Natural killer cell (primary cell): Measurements from ENCODE around the gene LACC1. TPM values are rescaled to one million over a fixed set of nuclear protein-coding genes. Genes with fewer than 3 reads are reported as not detected.

Experiments
- ATAC-seq, 3 donors: fragments of 150-1000 bp in 2 of 3; fragments of 200-7000 bp in 1 of 3; cut with Tn5 transposase; 1 replicate in 1 of 3; 2 replicates in 2 of 3; pipeline ENCODE4 v1.10.0; 2021; ENCODE audit warnings: mild to moderate bottlenecking in 2 of 3, moderate library complexity in 2 of 3
- DNase-seq, 2 donors: peaks; one replicate each; pipeline versions ENCODE4 v3.0.0 to v3.0.0-alpha.2; 2013 to 2021; ENCODE audit warnings: mixed read lengths in 1 of 2
- H3K27ac ChIP-seq: one replicate; pipeline ENCODE4 v1.5.1; 2013; ENCODE audit warnings: mild to moderate bottlenecking, low read length
- H3K27me3 ChIP-seq: one replicate; pipeline ENCODE4 v1.6.1; 2013; ENCODE audit warnings: low read length; ENCODE audit not compliant: control insufficient read depth, insufficient read depth
- H3K36me3 ChIP-seq: one replicate; pipeline ENCODE4 v1.6.1; 2013; ENCODE audit warnings: low read length; ENCODE audit not compliant: control insufficient read depth, insufficient read depth
- H3K4me1 ChIP-seq: one replicate; pipeline ENCODE4 v1.6.1; 2013; ENCODE audit warnings: low read length; ENCODE audit not compliant: control insufficient read depth, insufficient read depth
- H3K4me3 ChIP-seq: one replicate; pipeline ENCODE4 v1.5.1; 2013; ENCODE audit warnings: low read length
- H3K9me3 ChIP-seq: one replicate; pipeline ENCODE4 v1.6.1; 2013; ENCODE audit warnings: low read length; ENCODE audit not compliant: control insufficient read depth, insufficient read depth
- H3K27ac Mint-ChIP-seq, 2 donors: one replicate each; pipeline ENCODE4 v1.8.0; 2022; ENCODE audit warnings: mild to moderate bottlenecking in 2 of 2, mixed read lengths in 2 of 2, moderate library complexity in 1 of 2
- H3K27me3 Mint-ChIP-seq, 2 donors: one replicate each; pipeline ENCODE4 v1.8.0; 2022; ENCODE audit warnings: low read depth in 2 of 2, mixed read lengths in 2 of 2
- H3K36me3 Mint-ChIP-seq: one replicate; pipeline ENCODE4 v1.8.0; 2022; ENCODE audit warnings: mixed read lengths
- H3K4me1 Mint-ChIP-seq, 2 donors: one replicate each; pipeline ENCODE4 v1.8.0; 2022; ENCODE audit warnings: mixed read lengths in 2 of 2
- H3K4me3 Mint-ChIP-seq: one replicate; pipeline ENCODE4 v1.8.0; 2022; ENCODE audit warnings: mild to moderate bottlenecking, moderate library complexity, mixed read lengths
- H3K9me3 Mint-ChIP-seq, 2 donors: one replicate each; pipeline ENCODE4 v1.8.0; 2022; ENCODE audit warnings: mixed read lengths in 2 of 2
- CTCF ChIP-seq: fragments of 200-600 bp; IDR thresholded peaks from one replicate; pipeline ENCODE4 v1.8.0; 2022; ENCODE audit warnings: antibody characterized with exemption
- WGBS: methylation state at CpG from one replicate; pipeline ENCODE4 v1.1.7; 2013; ENCODE audit warnings: missing lambda C conversion rate; ENCODE audit not compliant: insufficient coverage; 5-methylcytosine and 5-hydroxymethylcytosine counted together
- intact Hi-C: fragments of 100-400 bp; cut with micrococcal nuclease; formaldehyde crosslinking; loops from one replicate; pipeline ENCODE4 v1.14.2; 2022
- total RNA-seq, 4 donors: library from RNA; stranded (reverse); fragments of 120-200 nt in 1 of 4; gene quantifications; one replicate each; pipeline versions ENCODE4 v1.2.3 to v1.2.4, GENCODE V29; 2013 to 2022

LACC1 gene
- total RNA-seq, 3 donors from 2014 or later (not counting 1 experiment from before 2014, with no cell fraction given): 1.1 to 4.3 (median 2.8) TPM

DNA sequence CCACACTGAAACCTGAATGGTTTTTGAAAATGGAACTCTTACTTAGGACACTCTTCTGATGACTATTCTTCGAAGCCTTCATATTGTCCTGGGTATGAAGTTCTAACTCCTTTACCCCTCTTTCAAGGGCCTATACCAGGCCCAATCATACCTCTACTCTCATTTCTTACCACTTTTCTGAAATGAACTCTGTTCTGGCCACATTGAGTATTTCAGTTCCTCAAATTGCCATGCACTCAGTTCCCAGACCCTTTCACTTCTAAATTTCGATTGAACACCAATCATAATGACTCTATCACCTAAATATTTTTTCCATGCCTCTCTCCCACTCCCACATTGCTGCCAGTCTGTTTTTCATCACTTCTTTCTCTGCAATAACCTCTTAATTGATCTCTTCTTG is 53.7 kb downstream of the LACC1 start:
- TF ChIP-seq CTCF: no peak
- intact Hi-C loops: no loop called here
- 60% methylated on average over 2 of the region's 2 CpGs for WGBS

DNA sequence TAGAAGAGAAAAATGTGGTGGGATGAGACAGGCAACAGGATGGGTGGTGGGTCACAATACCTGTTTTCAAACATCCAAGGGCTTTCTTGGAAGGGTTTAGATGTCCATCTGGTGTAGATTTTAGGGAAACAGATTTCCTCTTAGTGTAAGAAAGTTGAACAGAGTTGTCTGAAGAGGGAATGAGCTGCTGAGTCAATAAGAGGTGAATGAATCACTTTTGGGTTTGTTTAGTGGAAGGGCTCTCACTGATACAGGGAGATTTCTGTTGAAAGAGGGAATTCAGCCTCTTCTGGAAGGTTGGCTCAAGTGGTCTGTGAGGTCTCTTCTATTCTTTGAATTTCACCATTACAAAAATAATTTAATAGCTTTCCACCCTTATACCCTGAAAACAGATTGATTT is 54.6 kb downstream of the LACC1 start:
- ATAC-seq: no peak
- H3K27me3 Mint-ChIP-seq: peaks cover 17 to 19% of the 10 kb centered on the region in 2 donors
- DNase-seq: no peak
- intact Hi-C loops: no loop called here
- no peak overlapping the region for H3K4me3 ChIP-seq
- H3K27me3 ChIP-seq: no peaks in the 10 kb centered on the region
- no peak for TF ChIP-seq CTCF
- no peak overlapping the region for H3K27ac ChIP-seq
- no peaks in the 10 kb centered on the region for H3K9me3 ChIP-seq
- no peaks in the 10 kb centered on the region for H3K36me3 ChIP-seq
- H3K4me3 Mint-ChIP-seq: no peak overlapping the region
- H3K36me3 Mint-ChIP-seq: no peaks in the 10 kb centered on the region
- H3K27ac Mint-ChIP-seq: no peak overlapping the region
- H3K9me3 Mint-ChIP-seq: no peaks in the 10 kb centered on the region
- no peaks in the 10 kb centered on the region for H3K4me1 Mint-ChIP-seq
- H3K4me1 ChIP-seq: no peaks in the 10 kb centered on the region

More for the DNA sequence above, 53.7 kb downstream of the LACC1 start:
- Histone ChIP-seq H3K9me3 (no peaks in the 10 kb centered on the region), H3K4me1 (no peaks in the 10 kb centered on the region), H3K4me3 (no peak overlapping the region), H3K27me3 (no peaks in the 10 kb centered on the region), H3K27ac (no peak overlapping the region), H3K36me3 (no peaks in the 10 kb centered on the region)
- H3K9me3 Mint-ChIP-seq: no peaks in the 10 kb centered on the region
- H3K4me3 Mint-ChIP-seq: no peak overlapping the region
- H3K4me1 Mint-ChIP-seq: no peaks in the 10 kb centered on the region
- H3K36me3 Mint-ChIP-seq: no peaks in the 10 kb centered on the region
- DNase-seq: no peak
- ATAC-seq: no peak
- no peak overlapping the region for H3K27ac Mint-ChIP-seq
- peaks cover 19% of the 10 kb centered on the region in 2 donors for H3K27me3 Mint-ChIP-seq

DNA sequence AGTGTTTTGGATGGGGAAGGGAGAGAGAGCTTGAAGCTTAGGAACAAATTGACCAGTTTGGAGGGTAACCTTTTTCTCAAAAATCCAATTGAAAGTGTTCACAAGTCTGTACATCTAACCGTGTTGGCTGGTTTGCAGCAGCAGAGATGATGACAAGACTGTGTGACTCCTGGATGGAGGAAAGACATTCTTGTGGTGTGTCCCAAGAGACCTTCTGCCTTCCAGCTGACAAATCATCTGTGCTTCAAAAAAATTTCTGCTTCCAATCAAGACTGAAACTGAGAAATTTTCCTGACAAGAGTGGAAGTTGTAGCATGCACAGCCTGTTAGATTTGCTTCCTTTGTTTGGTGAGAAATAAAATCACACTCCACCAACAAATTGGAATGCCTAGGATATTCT is 56.2 kb downstream of the LACC1 start:
- no peaks in the 10 kb centered on the region for H3K27me3 ChIP-seq

More for the DNA sequence above, 56.2 kb downstream of the LACC1 start:
- H3K27ac ChIP-seq: no peak overlapping the region
- H3K4me1 ChIP-seq: no peaks in the 10 kb centered on the region
- TF ChIP-seq CTCF: no peak
- Mint-ChIP-seq H3K9me3 (no peaks in the 10 kb centered on the region), H3K36me3 (no peaks in the 10 kb centered on the region), H3K27me3 (peaks cover 11 to 19% of the 10 kb centered on the region in 2 donors), H3K4me3 (no peak overlapping the region), H3K27ac (no peak overlapping the region), H3K4me1 (no peaks in the 10 kb centered on the region)
- no peaks in the 10 kb centered on the region for H3K9me3 ChIP-seq
- WGBS: 88% methylated on average over 1 of the region's 1 CpG
- ATAC-seq: no peak
- DNase-seq: no peak
- intact Hi-C loops: no loop called here
- no peaks in the 10 kb centered on the region for H3K36me3 ChIP-seq
- no peak overlapping the region for H3K4me3 ChIP-seq
